Neural progenitor cell (in vitro differentiated cells): Measurements from ENCODE around the gene GPC4.

Source experiments
- EZH2 ChIP-seq: fragments of 200-600 bp; sonication (generic); IDR thresholded peaks from 2 replicates; pipeline ENCODE4 v1.6.1; 2017; ENCODE audit warnings: antibody characterized with exemption, mild to moderate bottlenecking, moderate library complexity
- EZH2phosphoT487 ChIP-seq: fragments of 200-600 bp; sonication (generic); IDR thresholded peaks from 2 replicates; pipeline ENCODE4 v1.6.1; 2017; ENCODE audit warnings: antibody characterized with exemption
- TF ChIP-seq, protein P1 (sequence below): fragments of 200-600 bp; sonication (generic); IDR thresholded peaks from 2 replicates; pipeline ENCODE4 v1.5.1; 2017; ENCODE audit warnings: antibody characterized with exemption, mild to moderate bottlenecking

DNA sequence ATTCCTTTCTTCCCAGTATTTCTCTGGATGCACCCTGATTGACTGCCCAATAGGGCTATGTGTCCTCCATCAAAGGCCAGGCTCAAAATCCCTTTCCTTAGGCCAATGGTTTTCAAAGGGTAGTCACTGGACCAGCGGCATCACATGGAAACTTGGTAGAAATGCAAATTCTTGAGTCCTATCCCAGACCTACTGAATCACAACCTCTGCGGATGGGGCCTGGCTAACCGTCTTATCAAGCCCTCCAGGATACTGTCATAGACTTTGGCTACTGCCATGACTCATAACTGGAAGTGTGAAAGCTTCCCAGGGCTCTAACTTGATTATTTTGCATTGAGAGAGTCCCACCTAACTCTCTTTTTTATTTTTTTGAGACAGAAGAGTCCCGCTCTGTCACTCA, 125.2 kb downstream of the GPC4 start:
- TF ChIP-seq, protein P1, sequence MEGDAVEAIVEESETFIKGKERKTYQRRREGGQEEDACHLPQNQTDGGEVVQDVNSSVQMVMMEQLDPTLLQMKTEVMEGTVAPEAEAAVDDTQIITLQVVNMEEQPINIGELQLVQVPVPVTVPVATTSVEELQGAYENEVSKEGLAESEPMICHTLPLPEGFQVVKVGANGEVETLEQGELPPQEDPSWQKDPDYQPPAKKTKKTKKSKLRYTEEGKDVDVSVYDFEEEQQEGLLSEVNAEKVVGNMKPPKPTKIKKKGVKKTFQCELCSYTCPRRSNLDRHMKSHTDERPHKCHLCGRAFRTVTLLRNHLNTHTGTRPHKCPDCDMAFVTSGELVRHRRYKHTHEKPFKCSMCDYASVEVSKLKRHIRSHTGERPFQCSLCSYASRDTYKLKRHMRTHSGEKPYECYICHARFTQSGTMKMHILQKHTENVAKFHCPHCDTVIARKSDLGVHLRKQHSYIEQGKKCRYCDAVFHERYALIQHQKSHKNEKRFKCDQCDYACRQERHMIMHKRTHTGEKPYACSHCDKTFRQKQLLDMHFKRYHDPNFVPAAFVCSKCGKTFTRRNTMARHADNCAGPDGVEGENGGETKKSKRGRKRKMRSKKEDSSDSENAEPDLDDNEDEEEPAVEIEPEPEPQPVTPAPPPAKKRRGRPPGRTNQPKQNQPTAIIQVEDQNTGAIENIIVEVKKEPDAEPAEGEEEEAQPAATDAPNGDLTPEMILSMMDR, result no peak
- no peak for TF ChIP-seq EZH2
- TF ChIP-seq EZH2phosphoT487, result no peak
